DMS79 (cell line): ENCODE data around the gene DISC1.
"Not testable (repeated sequence)": the region's sequence is repeated elsewhere in the genome, so short reads cannot be mapped to it uniquely, and the experiment has no call there.

Source experiments
- DNase-seq: peaks from one replicate; lab custom pipeline; 2025; lab: John Stamatoyannopoulos, UW

Gene DISC1

GRCh38 chr1:231605149-231606100, 21.2 kb upstream of the DISC1 start:
- no peak for DNase-seq

DNA sequence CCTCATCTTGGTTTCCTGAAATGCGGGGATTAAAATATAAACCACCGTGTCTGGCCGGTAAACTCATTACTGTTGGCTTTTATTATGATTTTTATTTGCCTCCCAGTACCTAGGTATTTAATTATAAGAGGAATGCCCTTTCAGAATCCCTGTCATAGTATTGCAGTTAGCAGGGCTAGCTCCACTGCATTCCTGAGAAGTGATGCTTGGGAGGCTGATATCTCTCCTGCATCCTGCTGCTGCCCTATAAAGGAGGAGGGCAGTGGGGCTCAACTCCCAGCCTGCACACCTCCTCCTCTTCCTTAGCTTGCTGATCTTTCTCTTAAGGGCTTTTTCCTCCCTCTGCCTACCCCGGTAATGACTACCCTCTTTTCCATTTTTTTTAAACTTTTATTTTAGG, 19.9 kb upstream of the DISC1 start:
- DNase-seq: no peak

GRCh38 chr1:231610388-231610787, 16.2 kb upstream of the DISC1 start:
- DNase-seq: no peak

DNA sequence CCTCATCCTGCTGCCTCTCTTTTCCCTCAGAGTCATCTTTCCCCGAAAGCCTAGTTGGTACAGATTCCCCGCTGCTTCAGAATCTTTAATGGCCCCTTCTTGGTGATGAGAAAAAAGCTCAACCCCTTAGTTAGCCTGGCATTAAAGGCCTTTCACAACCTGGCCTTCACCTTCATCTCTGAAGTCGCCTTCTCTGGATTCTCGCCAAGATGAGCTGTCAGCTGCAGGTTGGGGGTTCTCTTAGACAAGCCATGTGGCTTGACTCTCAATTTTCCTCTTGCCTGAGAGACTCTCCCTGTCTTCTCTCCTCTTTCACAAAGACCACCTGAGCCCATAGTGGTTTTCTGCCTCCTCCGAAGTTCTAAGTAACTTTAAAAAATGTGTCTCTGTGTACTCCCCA, 15.5 kb upstream of the DISC1 start:
- no peak for DNase-seq

GRCh38 chr1:231611851-231612250, 14.7 kb upstream of the DISC1 start:
- no peak for DNase-seq

DNA sequence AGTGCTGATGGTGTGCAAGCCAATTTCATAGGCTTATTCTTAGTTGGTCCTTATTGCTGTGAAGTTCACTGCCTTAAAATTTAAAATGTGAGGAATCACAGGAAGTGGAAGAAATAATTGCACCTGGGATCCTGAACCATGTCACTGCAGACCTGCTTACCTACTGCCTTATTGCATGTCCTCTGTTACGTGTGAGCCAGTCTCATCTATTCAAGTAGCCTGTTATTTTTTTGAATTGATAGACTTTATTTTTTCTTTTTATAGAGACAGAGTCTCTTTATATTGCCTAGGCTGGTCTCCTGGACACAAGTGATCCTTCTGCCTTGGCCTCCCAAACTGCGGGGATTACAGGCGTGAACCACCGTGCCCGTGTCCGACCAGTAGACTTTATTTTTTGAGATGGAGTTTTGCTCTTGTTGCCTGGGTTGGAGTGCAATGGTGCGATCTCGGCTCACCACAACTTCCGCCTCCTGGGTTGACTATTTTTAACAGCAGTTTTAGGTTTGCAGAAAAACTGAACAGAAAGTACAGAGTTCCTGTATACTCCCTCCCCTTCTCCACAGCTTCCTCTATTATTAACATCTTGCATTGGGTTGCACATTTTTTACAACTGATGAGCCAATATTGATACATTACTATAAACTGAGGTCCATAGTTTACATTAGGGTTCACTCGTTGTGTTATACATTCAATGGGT, 14.0 kb upstream of the DISC1 start:
- DNase-seq: no peak

- peak; percentile 88 for DNase-seq
These were observed 12.9 kb upstream of the DISC1 start for GRCh38 chr1:231613419-231614349.

GRCh38 chr1:231616667-231617066, 9.9 kb upstream of the DISC1 start:
- DNase-seq: no peak

DNA sequence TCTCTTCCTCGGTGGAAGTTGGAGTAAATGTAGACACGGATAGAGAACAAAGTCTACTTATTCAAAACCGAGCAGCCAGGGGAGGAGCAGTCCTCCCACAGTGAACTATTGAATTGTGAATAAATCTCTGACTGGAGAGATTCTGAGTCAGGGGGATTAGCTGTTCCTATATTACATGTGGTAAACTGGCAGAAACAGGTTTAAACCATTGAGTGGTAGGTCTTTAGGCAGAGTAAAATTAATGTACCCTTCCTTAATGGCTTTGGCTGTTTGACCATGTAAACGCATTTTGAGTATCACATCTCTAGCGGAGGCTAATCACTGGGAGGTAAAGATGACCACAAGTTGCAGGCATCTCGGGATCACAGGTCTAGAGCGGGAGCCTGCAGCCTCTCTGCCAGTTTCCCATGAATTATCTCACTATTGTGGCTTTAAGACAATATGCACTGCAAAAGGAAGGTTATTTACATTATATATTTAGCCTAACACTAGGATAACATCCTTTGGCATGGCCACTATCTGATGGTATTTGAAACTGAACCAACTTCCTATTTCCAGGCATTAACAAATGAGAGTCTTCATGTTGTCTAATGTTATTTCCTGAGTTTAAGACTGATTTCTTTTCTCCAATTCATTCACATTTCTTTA, 7.9 kb upstream of the DISC1 start:
- DNase-seq: no peak

- no peak for DNase-seq
These were observed 7.3 kb upstream of the DISC1 start for GRCh38 chr1:231619257-231619634.

GRCh38 chr1:231625042-231625441, 1.5 kb upstream of the DISC1 start:
- not testable (repeated sequence) for DNase-seq

- DNase-seq: no peak
These were observed 535 bp upstream of the DISC1 start for GRCh38 chr1:231625975-231626534.

DNA sequence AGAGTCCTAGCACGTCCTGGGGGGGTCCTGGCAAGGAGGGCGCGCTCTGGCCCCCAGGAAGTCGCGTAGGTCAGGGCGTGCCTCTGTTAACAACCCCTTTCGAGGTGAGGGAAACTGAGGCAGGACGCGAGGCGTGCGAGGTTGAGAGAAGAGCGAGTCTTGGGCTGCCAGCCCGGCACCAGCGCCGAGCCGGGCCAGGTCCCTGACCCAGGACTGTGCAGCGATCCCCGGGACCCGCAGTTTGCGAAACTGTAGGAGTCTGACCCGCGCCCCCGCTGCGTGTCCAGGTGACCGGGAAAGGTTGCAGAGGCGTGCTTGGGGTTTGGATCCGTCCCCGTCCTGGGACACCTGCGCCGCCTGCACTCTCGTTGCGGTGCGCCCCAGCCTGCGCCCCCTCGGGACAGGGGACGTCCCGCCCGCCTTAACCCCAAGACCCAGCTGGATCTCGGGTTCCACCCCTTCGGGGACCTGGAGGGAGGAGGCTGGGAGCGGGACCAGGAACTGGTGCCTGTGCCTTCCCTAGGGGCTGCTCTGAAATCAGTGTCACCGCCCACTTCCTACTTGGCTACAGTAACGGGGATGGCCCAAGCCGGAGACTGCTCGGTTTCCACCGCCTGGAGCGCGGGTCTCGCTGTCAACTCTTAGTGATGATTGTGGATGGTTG, 493 bp downstream of the DISC1 start:
- DNase-seq: no peak

DNA sequence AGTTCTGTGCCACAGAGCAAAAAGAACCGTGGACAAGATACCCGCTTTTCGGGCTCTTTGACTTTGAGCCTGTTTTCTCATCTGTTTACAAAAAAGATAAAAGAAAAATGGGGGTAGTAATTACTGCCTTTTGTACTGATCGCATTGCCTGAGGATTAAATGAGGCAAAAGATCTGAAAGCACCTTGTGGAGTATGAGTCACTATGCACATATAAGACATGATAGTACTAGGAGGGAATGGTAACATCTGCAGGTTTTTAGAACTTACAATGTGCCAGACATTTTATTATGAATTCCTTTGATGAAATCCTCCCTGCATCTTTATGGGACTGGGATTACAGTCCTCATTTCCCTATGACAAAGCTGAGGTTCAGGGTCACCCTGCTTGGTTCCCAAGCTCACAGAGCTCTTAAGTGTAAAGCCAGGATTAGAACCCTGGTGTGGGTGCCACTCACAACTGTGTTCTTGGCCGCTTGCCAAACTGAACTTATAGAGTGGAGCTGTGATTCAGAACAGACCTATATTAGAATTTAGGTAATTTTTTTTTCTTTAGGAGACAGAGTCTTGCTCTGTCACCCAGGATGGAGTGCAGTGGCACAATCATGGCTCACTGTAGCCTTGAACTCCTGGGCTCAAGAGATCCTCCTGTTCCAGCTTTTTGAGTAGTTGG, 1.8 kb downstream of the DISC1 start:
- no peak for DNase-seq

- no peak for DNase-seq
These were observed 2.5 kb downstream of the DISC1 start for GRCh38 chr1:231629132-231629531.

- no peak for DNase-seq
These were observed 4.1 kb downstream of the DISC1 start for GRCh38 chr1:231630558-231631205.

DNA sequence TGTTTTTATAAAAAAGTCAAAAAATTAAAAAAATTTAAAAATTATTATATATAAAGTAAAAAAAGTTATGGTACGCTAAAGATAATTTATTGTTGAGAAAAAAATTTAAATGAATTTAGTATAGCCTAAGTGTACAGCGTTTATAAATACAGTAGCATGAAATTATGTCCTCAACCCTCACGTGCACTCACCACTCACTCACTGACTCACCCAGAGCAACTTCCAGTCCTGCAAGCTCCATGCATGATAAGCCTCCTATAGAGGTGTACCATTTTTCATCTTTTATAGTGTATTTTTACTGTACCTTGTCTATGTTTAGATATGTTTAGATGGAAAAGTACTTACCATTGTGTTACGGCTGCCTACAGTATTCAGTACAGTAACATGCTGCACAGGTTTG, 5.1 kb downstream of the DISC1 start:
- DNase-seq: no peak

DNA sequence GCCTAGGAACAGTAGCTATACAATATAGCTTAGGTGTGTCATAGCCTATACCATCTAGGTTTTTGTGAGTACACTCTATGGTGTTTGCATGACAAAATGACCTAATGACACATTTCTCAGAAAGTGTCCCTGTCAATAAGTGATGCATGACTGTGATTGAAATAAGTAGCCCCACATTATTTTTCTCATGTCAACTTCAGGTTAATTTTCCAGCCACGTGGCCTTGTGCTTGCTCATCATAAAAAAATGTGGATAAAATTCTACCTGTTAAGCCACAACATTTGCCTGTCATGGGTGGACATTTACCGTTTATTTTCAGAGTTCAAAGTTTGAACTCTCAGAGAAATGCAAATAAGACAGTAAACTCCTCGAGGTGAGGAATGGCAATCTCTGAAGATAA, 5.5 kb downstream of the DISC1 start:
- DNase-seq: no peak

DNA sequence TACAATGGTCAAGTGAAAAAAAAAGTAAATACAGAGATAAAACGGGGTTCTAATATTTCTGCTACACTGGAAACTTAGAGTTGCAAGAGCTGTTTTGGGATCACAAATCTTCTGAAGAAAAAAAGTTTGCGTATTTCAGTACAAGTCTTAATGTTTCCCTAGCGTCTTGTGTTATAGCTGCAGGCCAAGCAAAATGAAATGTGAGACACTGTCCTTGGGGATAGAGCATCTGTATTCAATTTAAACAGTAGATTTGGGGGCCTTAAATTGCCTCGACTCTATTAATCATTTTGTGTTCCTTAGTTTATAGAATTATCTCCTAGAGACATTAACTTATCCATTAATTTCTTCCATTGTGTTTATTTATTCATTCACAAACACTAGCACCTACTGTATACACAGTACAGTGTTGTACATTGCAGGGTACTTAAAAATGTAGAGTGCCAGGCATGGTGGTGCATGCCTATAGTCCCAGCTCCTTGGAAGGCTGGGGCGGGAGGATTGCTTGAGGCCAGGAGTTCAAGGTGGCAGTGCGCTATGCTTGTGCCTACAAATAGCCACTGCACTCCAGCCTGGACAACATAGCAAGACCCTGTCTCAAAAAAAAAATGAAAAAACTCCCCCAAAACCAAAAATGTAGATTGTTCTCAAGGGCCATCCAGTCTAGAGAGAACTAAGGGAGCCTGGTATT, 7.9 kb downstream of the DISC1 start:
- DNase-seq: no peak
